Measurements from ENCODE around the gene NUDT7. TPM values are rescaled to one million over a fixed set of nuclear protein-coding genes. Genes with fewer than 3 reads are reported as not detected.

The NUDT7 gene
- total and polyA plus RNA-seq, 9 of the 15 experiments (the other 6 are each of a cell fraction or from before 2014, with no cell fraction given): 5.6 to 24.2 (median 10.5) TPM

- TF ChIP-seq AFF1 (IDR thresholded peaks at IDR 0.05; ENCODE audit: low read depth in 1 of 2, partially characterized antibody in 2 of 2) (no peak), CTCFL (IDR thresholded peaks at IDR 0.05; ENCODE audit: borderline replicate concordance, insufficient read depth, low read depth, low read length, poor library complexity, severe bottlenecking) (no peak), HDGF (IDR thresholded peaks at IDR 0.05) (no peak), KDM1A (IDR thresholded peaks at IDR 0.05) (no peak), XRCC3 (IDR thresholded peaks at IDR 0.05) (no peak), SREBF1 (IDR thresholded peaks at IDR 0.05; ENCODE audit: borderline replicate concordance, low read depth, low read length) (no peak), E2F1 (CRISPR knock-in tag; IDR thresholded peaks at IDR 0.05) (no peak), TSHZ1 (CRISPR knock-in tag; IDR thresholded peaks at IDR 0.05) (peak; percentile 81), FIP1L1 (IDR thresholded peaks at IDR 0.05; ENCODE audit: low read depth, low read length, poor library complexity, severe bottlenecking) (no peak), HSF4 (CRISPR knock-in tag; IDR thresholded peaks at IDR 0.05; ENCODE audit: borderline replicate concordance) (peak; percentile 89; the same call in 1 of the 2 replicates), ZNF224 (CRISPR knock-in tag; IDR thresholded peaks at IDR 0.05) (no peak), ZBTB17 (CRISPR knock-in tag; IDR thresholded peaks at IDR 0.05) (0 out of 2 replicates have a peak, but pooled peaks have one; percentile 49), MLX (CRISPR knock-in tag; conservative IDR thresholded peaks at IDR 0.05) (no peak), TARDBP (IDR thresholded peaks at IDR 0.05) (no peak), SNIP1 (IDR thresholded peaks at IDR 0.05; ENCODE audit: low read depth) (no peak)
Observed at GRCh38 chr16:77739559-77739892, 17.2 kb downstream of the NUDT7 start (continued).

All from K562 (cell line).